ENCODE measurements around the gene INPP5D. TPM values are rescaled to one million over a fixed set of nuclear protein-coding genes. Genes with fewer than 3 reads are reported as not detected.

Gene INPP5D
- total RNA-seq, 4 donors from 2014 or later = 6.5 to 18.7 (median 11.5) TPM

GRCh38 chr2:233240897-233241296 is 180.8 kb downstream of the INPP5D start:
- Histone ChIP-seq H3K36me3 (no peaks in the 10 kb centered on the region), H3K27me3 (no peaks in the 10 kb centered on the region), H3K4me3 (no peak overlapping the region), H3K9me3 (no peaks in the 10 kb centered on the region), H3K4me1 (peaks cover 3% of the 10 kb centered on the region), H3K27ac (no peak overlapping the region)
- no peak for DNase-seq (ENCODE audit: low spot score in 2 of 2)
- no peak for TF ChIP-seq CTCF (IDR thresholded peaks at IDR 0.05)
- WGBS = 72% methylated on average over 2 of the region's 2 CpGs

GRCh38 chr2:233241803-233242202 is 181.7 kb downstream of the INPP5D start:
- Histone ChIP-seq H3K27ac (no peak overlapping the region), H3K9me3 (no peaks in the 10 kb centered on the region), H3K4me1 (peaks cover 3% of the 10 kb centered on the region), H3K4me3 (no peak overlapping the region), H3K36me3 (no peaks in the 10 kb centered on the region), H3K27me3 (no peaks in the 10 kb centered on the region)
- TF ChIP-seq POLR2A (IDR thresholded peaks at IDR 0.05) (no peak), POLR2AphosphoS5 (IDR thresholded peaks at IDR 0.05) (no peak), EP300 (IDR thresholded peaks at IDR 0.05) (no peak), CTCF (IDR thresholded peaks at IDR 0.05) (no peak)
- no peak for DNase-seq (ENCODE audit: low spot score in 2 of 2)
- 73% methylated on average over 3 of the region's 3 CpGs for WGBS

- Histone ChIP-seq H3K9me3 (no peaks in the 10 kb centered on the region), H3K27ac (no peak overlapping the region), H3K4me3 (no peak overlapping the region), H3K27me3 (no peaks in the 10 kb centered on the region), H3K4me1 (peaks cover 3% of the 10 kb centered on the region), H3K36me3 (no peaks in the 10 kb centered on the region)
- WGBS = 76% methylated on average over 14 of the region's 14 CpGs
- no peak for DNase-seq (ENCODE audit: low spot score in 2 of 2)
- no peak for TF ChIP-seq CTCF (IDR thresholded peaks at IDR 0.05)
- TF ChIP-seq POLR2AphosphoS5 (IDR thresholded peaks at IDR 0.05) = no peak
- no peak for TF ChIP-seq EP300 (IDR thresholded peaks at IDR 0.05)
- no peak for TF ChIP-seq POLR2A (IDR thresholded peaks at IDR 0.05)
Measured at GRCh38 chr2:233242231-233242927, 182.2 kb downstream of the INPP5D start.

- H3K27me3 ChIP-seq = no peaks in the 10 kb centered on the region
- TF ChIP-seq POLR2AphosphoS5 (IDR thresholded peaks at IDR 0.05) = no peak
- no peak for TF ChIP-seq CTCF (IDR thresholded peaks at IDR 0.05)
- TF ChIP-seq POLR2A (IDR thresholded peaks at IDR 0.05) = no peak
- TF ChIP-seq EP300 (IDR thresholded peaks at IDR 0.05) = no peak
- H3K27ac ChIP-seq = no peak overlapping the region
- no peaks in the 10 kb centered on the region for H3K9me3 ChIP-seq
- no peak for DNase-seq (ENCODE audit: low spot score in 2 of 2)
- H3K36me3 ChIP-seq = no peaks in the 10 kb centered on the region
- peaks cover 3% of the 10 kb centered on the region for H3K4me1 ChIP-seq
- H3K4me3 ChIP-seq = no peak overlapping the region
- 92% methylated on average over 4 of the region's 4 CpGs for WGBS
Measured at GRCh38 chr2:233243348-233243747, 183.2 kb downstream of the INPP5D start.

GRCh38 chr2:233244818-233245217 is 184.7 kb downstream of the INPP5D start:
- H3K9me3 ChIP-seq = no peaks in the 10 kb centered on the region
- TF ChIP-seq EP300 (IDR thresholded peaks at IDR 0.05) (no peak), CTCF (IDR thresholded peaks at IDR 0.05) (no peak), POLR2AphosphoS5 (IDR thresholded peaks at IDR 0.05) (no peak), POLR2A (IDR thresholded peaks at IDR 0.05) (no peak)
- no peak overlapping the region for H3K27ac ChIP-seq
- H3K27me3 ChIP-seq = no peaks in the 10 kb centered on the region
- peaks cover 3% of the 10 kb centered on the region for H3K4me1 ChIP-seq
- DNase-seq (ENCODE audit: low spot score in 2 of 2) = no peak
- no peak overlapping the region for H3K4me3 ChIP-seq
- WGBS = 50% methylated on average over 5 of the region's 5 CpGs
- H3K36me3 ChIP-seq = no peaks in the 10 kb centered on the region

Measured in suprapubic skin (tissue), 4 donors.